ENCODE data around the gene DEDD2. TPM values are rescaled to one million over a fixed set of nuclear protein-coding genes. Genes with fewer than 3 reads are reported as not detected.

DEDD2 gene
- total and polyA plus RNA-seq, 3 donors from 2014 or later = 40.7 to 80.0 (median 54.4) TPM

- Histone ChIP-seq H3K4me1 (no peaks in the 10 kb centered on the region), H3K9me3 (no peaks in the 10 kb centered on the region), H3K27me3 (no peaks in the 10 kb centered on the region), H3K36me3 (ENCODE audit: low read depth, missing control alignments) (no peaks in the 10 kb centered on the region), H3K4me3 (no peak overlapping the region), H3K27ac (no peak overlapping the region)
- DNase-seq = no peak
- intact Hi-C loops (cut with DNase I; ENCODE audit: low total_unique reads) = no loop called here
- 83 to 91% methylated on average over 2 of the region's 2 CpGs for WGBS, 2 donors
- TF ChIP-seq CTCF (IDR thresholded peaks at IDR 0.05) (no peak), POLR2A (IDR thresholded peaks at IDR 0.05) (no peak)
These were observed 13.8 kb downstream of the DEDD2 start for GRCh38 chr19:42203700-42204099.

GRCh38 chr19:42202290-42202880, 15.1 kb downstream of the DEDD2 start:
- Histone ChIP-seq H3K4me3 (no peak overlapping the region), H3K27ac (peak overlapping the region in 1 of 2 donors; percentile 30), H3K4me1 (no peaks in the 10 kb centered on the region), H3K36me3 (ENCODE audit: low read depth, missing control alignments) (no peaks in the 10 kb centered on the region), H3K27me3 (no peaks in the 10 kb centered on the region), H3K9me3 (no peaks in the 10 kb centered on the region)
- intact Hi-C loops (cut with DNase I; ENCODE audit: low total_unique reads) = no loop called here
- 83 to 84% methylated on average over 5 of the region's 5 CpGs for WGBS, 2 donors
- no peak for DNase-seq
- TF ChIP-seq POLR2A (IDR thresholded peaks at IDR 0.05) (no peak), CTCF (IDR thresholded peaks at IDR 0.05) (no peak)

- intact Hi-C loops (cut with DNase I; ENCODE audit: low total_unique reads) = no loop called here
- TF ChIP-seq POLR2A (IDR thresholded peaks at IDR 0.05) (no peak), CTCF (IDR thresholded peaks at IDR 0.05) (no peak)
- H3K27ac ChIP-seq = peak overlapping the region; percentile 19 to 30
These were observed 15.8 kb downstream of the DEDD2 start for GRCh38 chr19:42201489-42202289.

GRCh38 chr19:42200116-42200715, 17.3 kb downstream of the DEDD2 start:
- Histone ChIP-seq H3K27ac (no peak overlapping the region), H3K4me3 (no peak overlapping the region), H3K36me3 (ENCODE audit: low read depth, missing control alignments) (no peaks in the 10 kb centered on the region), H3K4me1 (no peaks in the 10 kb centered on the region), H3K9me3 (no peaks in the 10 kb centered on the region), H3K27me3 (no peaks in the 10 kb centered on the region)
- intact Hi-C loops (cut with DNase I; ENCODE audit: low total_unique reads) = no loop called here
- TF ChIP-seq CTCF (IDR thresholded peaks at IDR 0.05) (no peak), POLR2A (IDR thresholded peaks at IDR 0.05) (no peak)
- no peak for DNase-seq
- 80 to 97% methylated on average over 5 of the region's 5 CpGs for WGBS, 2 donors

More at GRCh38 chr19:42201489-42202289, 15.8 kb downstream of the DEDD2 start:
- Histone ChIP-seq H3K36me3 (ENCODE audit: low read depth, missing control alignments) (no peaks in the 10 kb centered on the region), H3K9me3 (no peaks in the 10 kb centered on the region), H3K4me1 (no peaks in the 10 kb centered on the region), H3K4me3 (no peak overlapping the region), H3K27me3 (no peaks in the 10 kb centered on the region)
- DNase-seq = no peak
- WGBS, 2 donors = 61 to 72% methylated on average over 6 of the region's 6 CpGs

Data from testis (tissue), 3 donors.